HepG2 (cell line): Measurements from ENCODE around the gene SPCS2. TPM values are rescaled to one million over a fixed set of nuclear protein-coding genes. Genes with fewer than 3 reads are reported as not detected.

ENCODE experiments used
- ARID2 ChIP-seq: sonication (generic); formaldehyde crosslinking; IDR thresholded peaks from 2 replicates; pipeline ENCODE4 v1.8.1; 2022; ENCODE audit warnings: mild to moderate bottlenecking, missing genetic modification reagents, borderline replicate concordance
- GPN1 ChIP-seq: sonication (generic); formaldehyde crosslinking; IDR thresholded peaks from 2 replicates; pipeline ENCODE4 v1.5.1; 2020; ENCODE audit warnings: missing genetic modification reagents, borderline replicate concordance
- MEIS1 ChIP-seq: sonication (generic); formaldehyde crosslinking; IDR thresholded peaks from 2 replicates; pipeline ENCODE4 v1.9.0; 2021; ENCODE audit warnings: mild to moderate bottlenecking, missing genetic modification reagents, moderate library complexity, borderline replicate concordance
- NFIB ChIP-seq: sonication (generic); formaldehyde crosslinking; IDR thresholded peaks from 2 replicates; pipeline ENCODE4 v1.9.0; 2021; ENCODE audit warnings: missing genetic modification reagents, mild to moderate bottlenecking, borderline replicate concordance
- NR2C2 ChIP-seq: sonication (generic); formaldehyde crosslinking; IDR thresholded peaks from 2 replicates; pipeline ENCODE4 v1.4.0; 2020; ENCODE audit warnings: missing genetic modification reagents, mild to moderate bottlenecking, moderate library complexity, borderline replicate concordance
- SKI ChIP-seq: fragments of 450-650 bp; IDR thresholded peaks from one replicate; pipeline ENCODE4 v1.6.1; 2018; ENCODE audit warnings: mild to moderate bottlenecking; ENCODE audit not compliant: partially characterized antibody
- SRSF4 ChIP-seq: fragments of 200-400 bp; formaldehyde crosslinking; IDR thresholded peaks from one replicate; pipeline ENCODE4 v1.6.1; 2018; ENCODE audit warnings: mild to moderate bottlenecking, low read depth, low read length, moderate library complexity; ENCODE audit not compliant: poor library complexity, severe bottlenecking
- ZNF317 ChIP-seq: sonication (generic); formaldehyde crosslinking; IDR thresholded peaks from 2 replicates; pipeline ENCODE4 v1.5.0; 2020; ENCODE audit warnings: mild to moderate bottlenecking, missing genetic modification reagents
- ZNF335 ChIP-seq: sonication (generic); formaldehyde crosslinking; IDR thresholded peaks from 2 replicates; pipeline ENCODE4 v1.4.0; 2020; ENCODE audit warnings: missing genetic modification reagents
- ZNF550 ChIP-seq: sonication (generic); formaldehyde crosslinking; IDR thresholded peaks from 2 replicates; pipeline ENCODE4 v1.4.0; 2020; ENCODE audit warnings: mild to moderate bottlenecking, missing genetic modification reagents, borderline replicate concordance
- ZNF605 ChIP-seq: sonication (generic); formaldehyde crosslinking; IDR thresholded peaks from 2 replicates; pipeline ENCODE4 v1.8.0; 2022; ENCODE audit warnings: mild to moderate bottlenecking, missing genetic modification reagents
- ZNF737 ChIP-seq: sonication (generic); formaldehyde crosslinking; IDR thresholded peaks from 2 replicates; pipeline ENCODE4 v1.5.0; 2020; ENCODE audit warnings: missing genetic modification reagents, mild to moderate bottlenecking, borderline replicate concordance
- polyA plus RNA-seq, 8 experiments: library from polyadenylated mRNA; depleted of rRNA in 3 of 8; stranded (reverse) in 7 of 8; unstranded in 1 of 8; fragments of >200 nt; fragmentation: Illumina TruSeq in 4 of 8; extraction: Trizol in 4 of 8; gene quantifications; 2 replicates each; pipeline versions ENCODE4 v1.2.1 to v1.2.3, GENCODE V29; 2011 to 2016; ENCODE audit warnings: low read depth in 4 of 8, missing spikeins in 1 of 8, mixed read lengths in 1 of 8; ENCODE audit not compliant: insufficient read depth in 1 of 8
- total RNA-seq, 5 experiments: library from RNA; depleted of rRNA; stranded (reverse); fragments of >200 nt; fragmentation: Illumina TruSeq; extraction: Trizol; gene quantifications; 2 replicates each; pipeline ENCODE4 v1.2.3, GENCODE V29; 2016; ENCODE audit warnings: low read depth in 1 of 5
- TF ChIP-seq, protein P1 (sequence below): sonication (generic); formaldehyde crosslinking; IDR thresholded peaks from 2 replicates; pipeline ENCODE4 v1.8.1; 2023; ENCODE audit warnings: missing genetic modification reagents, inconsistent platforms, borderline replicate concordance
- TF ChIP-seq, protein P2 (sequence below): sonication (generic); formaldehyde crosslinking; IDR thresholded peaks from 2 replicates; pipeline ENCODE4 v1.5.0; 2020; ENCODE audit warnings: mild to moderate bottlenecking, missing genetic modification reagents, borderline replicate concordance
- TF ChIP-seq, protein P3 (sequence below): sonication (generic); formaldehyde crosslinking; IDR thresholded peaks from 2 replicates; pipeline ENCODE4 v1.4.0; 2020; ENCODE audit warnings: missing genetic modification reagents

SPCS2 gene
- total and polyA plus RNA-seq, 2 of the 13 experiments (the other 11 are each of a cell fraction or from before 2014, with no cell fraction given), result 87.3 to 142 TPM

DNA sequence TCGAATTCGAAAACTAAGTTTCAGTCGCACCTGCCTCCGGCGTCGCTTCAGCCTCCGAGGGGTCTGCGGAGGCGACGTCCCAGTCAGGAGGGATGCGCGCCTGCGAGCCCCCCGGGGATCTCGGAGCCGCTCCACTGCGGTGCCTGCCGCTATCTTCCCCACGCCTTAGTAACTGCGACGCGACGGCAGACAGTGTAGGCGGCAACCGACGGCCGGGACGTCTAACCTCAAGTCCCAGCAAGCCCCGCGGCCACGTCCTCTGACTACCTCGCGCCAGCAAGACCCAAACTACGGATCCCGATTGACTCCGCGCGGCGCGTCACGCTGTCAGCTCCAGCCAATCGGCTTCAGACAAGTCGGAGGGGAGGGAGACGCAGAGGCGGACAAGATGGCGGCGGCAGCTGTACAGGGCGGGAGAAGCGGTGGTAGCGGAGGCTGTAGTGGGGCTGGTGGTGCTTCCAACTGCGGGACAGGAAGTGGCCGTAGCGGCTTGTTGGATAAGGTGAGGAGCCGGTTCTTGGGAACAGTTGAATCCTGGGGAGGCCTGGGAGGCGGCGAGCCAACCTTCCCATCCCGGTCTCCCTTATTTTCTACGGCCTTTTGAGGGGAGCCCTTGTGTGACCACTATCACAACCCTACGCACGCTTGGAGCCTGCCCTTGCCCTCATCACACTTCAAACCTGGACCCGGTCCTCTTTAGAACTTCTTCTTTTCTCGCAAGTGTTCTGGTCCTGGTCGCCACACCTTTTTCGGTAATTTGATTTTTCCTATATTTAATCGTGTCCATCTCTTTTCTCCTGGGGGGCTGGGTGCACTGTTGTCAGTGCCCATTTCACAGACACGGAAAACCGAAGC, at the start of gene SPCS2, which contains the start of gene XRRA1 (continued):
- TF ChIP-seq ZNF317 (peak; percentile 81), SKI (peak; percentile 70), NR2C2 (CRISPR knock-in tag) (peak; percentile 83), MEIS1 (CRISPR knock-in tag) (peak; percentile 88; the same call in 1 of the 2 replicates), ZNF605 (peak; percentile 94), ZNF550 (no peak), ZNF335 (CRISPR knock-in tag) (peak; percentile 91), NFIB (CRISPR knock-in tag) (no peak), GPN1 (CRISPR knock-in tag) (no peak), SRSF4 (no peak), ARID2 (CRISPR knock-in tag) (peak; percentile 82), ZNF737 (CRISPR knock-in tag) (0 out of 2 replicates have a peak, but pooled peaks have one; percentile 67)
- TF ChIP-seq, protein P1, sequence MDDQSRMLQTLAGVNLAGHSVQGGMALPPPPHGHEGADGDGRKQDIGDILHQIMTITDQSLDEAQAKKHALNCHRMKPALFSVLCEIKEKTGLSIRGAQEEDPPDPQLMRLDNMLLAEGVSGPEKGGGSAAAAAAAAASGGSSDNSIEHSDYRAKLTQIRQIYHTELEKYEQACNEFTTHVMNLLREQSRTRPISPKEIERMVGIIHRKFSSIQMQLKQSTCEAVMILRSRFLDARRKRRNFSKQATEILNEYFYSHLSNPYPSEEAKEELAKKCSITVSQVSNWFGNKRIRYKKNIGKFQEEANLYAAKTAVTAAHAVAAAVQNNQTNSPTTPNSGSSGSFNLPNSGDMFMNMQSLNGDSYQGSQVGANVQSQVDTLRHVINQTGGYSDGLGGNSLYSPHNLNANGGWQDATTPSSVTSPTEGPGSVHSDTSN (CRISPR knock-in tag), result 0 out of 2 replicates have a peak, but pooled peaks have one; percentile 22
- TF ChIP-seq, protein P2, sequence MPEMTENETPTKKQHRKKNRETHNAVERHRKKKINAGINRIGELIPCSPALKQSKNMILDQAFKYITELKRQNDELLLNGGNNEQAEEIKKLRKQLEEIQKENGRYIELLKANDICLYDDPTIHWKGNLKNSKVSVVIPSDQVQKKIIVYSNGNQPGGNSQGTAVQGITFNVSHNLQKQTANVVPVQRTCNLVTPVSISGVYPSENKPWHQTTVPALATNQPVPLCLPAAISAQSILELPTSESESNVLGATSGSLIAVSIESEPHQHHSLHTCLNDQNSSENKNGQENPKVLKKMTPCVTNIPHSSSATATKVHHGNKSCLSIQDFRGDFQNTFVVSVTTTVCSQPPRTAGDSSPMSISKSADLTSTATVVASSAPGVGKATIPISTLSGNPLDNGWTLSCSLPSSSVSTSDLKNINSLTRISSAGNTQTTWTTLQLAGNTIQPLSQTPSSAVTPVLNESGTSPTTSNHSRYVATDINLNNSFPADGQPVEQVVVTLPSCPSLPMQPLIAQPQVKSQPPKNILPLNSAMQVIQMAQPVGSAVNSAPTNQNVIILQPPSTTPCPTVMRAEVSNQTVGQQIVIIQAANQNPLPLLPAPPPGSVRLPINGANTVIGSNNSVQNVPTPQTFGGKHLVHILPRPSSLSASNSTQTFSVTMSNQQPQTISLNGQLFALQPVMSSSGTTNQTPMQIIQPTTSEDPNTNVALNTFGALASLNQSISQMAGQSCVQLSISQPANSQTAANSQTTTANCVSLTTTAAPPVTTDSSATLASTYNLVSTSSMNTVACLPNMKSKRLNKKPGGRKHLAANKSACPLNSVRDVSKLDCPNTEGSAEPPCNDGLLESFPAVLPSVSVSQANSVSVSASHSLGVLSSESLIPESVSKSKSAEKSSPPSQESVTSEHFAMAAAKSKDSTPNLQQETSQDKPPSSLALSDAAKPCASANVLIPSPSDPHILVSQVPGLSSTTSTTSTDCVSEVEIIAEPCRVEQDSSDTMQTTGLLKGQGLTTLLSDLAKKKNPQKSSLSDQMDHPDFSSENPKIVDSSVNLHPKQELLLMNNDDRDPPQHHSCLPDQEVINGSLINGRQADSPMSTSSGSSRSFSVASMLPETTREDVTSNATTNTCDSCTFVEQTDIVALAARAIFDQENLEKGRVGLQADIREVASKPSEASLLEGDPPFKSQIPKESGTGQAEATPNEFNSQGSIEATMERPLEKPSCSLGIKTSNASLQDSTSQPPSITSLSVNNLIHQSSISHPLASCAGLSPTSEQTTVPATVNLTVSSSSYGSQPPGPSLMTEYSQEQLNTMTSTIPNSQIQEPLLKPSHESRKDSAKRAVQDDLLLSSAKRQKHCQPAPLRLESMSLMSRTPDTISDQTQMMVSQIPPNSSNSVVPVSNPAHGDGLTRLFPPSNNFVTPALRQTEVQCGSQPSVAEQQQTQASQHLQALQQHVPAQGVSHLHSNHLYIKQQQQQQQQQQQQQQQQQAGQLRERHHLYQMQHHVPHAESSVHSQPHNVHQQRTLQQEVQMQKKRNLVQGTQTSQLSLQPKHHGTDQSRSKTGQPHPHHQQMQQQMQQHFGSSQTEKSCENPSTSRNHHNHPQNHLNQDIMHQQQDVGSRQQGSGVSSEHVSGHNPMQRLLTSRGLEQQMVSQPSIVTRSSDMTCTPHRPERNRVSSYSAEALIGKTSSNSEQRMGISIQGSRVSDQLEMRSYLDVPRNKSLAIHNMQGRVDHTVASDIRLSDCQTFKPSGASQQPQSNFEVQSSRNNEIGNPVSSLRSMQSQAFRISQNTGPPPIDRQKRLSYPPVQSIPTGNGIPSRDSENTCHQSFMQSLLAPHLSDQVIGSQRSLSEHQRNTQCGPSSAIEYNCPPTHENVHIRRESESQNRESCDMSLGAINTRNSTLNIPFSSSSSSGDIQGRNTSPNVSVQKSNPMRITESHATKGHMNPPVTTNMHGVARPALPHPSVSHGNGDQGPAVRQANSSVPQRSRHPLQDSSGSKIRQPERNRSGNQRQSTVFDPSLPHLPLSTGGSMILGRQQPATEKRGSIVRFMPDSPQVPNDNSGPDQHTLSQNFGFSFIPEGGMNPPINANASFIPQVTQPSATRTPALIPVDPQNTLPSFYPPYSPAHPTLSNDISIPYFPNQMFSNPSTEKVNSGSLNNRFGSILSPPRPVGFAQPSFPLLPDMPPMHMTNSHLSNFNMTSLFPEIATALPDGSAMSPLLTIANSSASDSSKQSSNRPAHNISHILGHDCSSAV (CRISPR knock-in tag), result no peak
- TF ChIP-seq, protein P3, sequence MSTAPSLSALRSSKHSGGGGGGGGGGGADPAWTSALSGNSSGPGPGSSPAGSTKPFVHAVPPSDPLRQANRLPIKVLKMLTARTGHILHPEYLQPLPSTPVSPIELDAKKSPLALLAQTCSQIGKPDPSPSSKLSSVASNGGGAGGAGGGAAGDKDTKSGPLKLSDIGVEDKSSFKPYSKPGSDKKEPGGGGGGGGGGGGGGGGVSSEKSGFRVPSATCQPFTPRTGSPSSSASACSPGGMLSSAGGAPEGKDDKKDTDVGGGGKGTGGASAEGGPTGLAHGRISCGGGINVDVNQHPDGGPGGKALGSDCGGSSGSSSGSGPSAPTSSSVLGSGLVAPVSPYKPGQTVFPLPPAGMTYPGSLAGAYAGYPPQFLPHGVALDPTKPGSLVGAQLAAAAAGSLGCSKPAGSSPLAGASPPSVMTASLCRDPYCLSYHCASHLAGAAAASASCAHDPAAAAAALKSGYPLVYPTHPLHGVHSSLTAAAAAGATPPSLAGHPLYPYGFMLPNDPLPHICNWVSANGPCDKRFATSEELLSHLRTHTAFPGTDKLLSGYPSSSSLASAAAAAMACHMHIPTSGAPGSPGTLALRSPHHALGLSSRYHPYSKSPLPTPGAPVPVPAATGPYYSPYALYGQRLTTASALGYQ (CRISPR knock-in tag), result peak; percentile 14; the same call in 1 of the 2 replicates
